Measurements from ENCODE around the gene DYSF.

The DYSF gene

GRCh38 chr2:71530641-71531332 lies 77.4 kb downstream of the DYSF start:
- TF ChIP-seq GATA2 (IDR thresholded peaks at IDR 0.05; ENCODE audit: low read depth, low read length) (no peak), GATA3 (IDR thresholded peaks at IDR 0.05; ENCODE audit: low read depth, low read length) (no peak)

DNA sequence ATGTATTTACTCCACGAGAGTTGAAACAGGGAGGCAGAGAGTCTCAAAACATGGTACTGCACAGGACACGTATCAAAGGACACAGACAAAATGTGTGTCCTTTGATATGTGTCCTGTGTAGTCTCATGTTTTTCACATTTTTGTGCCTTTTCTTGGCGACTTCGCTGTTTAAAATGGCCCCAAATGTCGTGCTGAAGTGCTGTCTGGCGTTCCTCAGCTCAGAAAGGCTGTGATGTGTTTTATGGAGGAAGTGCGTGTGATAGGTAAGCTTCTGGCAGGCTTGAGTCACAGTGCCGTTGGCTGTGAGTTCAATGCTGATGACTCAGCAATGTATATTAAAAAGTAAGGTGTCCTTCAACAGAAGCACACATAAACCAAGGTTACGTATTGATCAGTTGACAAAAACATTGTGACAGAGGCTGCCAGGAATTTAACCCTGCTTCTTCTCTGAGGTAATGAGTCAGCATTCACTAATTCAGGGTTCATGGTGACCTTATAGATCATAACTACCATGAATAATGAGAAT lies 78.2 kb downstream of the DYSF start:
- TF ChIP-seq GATA3 (IDR thresholded peaks at IDR 0.05; ENCODE audit: low read depth, low read length) (no peak), GATA2 (IDR thresholded peaks at IDR 0.05; ENCODE audit: low read depth, low read length) (no peak)

- TF ChIP-seq GATA2 (IDR thresholded peaks at IDR 0.05; ENCODE audit: low read depth, low read length) (no peak), GATA3 (IDR thresholded peaks at IDR 0.05; ENCODE audit: low read depth, low read length) (no peak)
Measured at GRCh38 chr2:71532327-71532726, 79.0 kb downstream of the DYSF start.

- TF ChIP-seq GATA3 (IDR thresholded peaks at IDR 0.05; ENCODE audit: low read depth, low read length), result no peak
- TF ChIP-seq GATA2 (IDR thresholded peaks at IDR 0.05; ENCODE audit: low read depth, low read length), result no peak
Measured at GRCh38 chr2:71534201-71534600, 80.8 kb downstream of the DYSF start.

DNA sequence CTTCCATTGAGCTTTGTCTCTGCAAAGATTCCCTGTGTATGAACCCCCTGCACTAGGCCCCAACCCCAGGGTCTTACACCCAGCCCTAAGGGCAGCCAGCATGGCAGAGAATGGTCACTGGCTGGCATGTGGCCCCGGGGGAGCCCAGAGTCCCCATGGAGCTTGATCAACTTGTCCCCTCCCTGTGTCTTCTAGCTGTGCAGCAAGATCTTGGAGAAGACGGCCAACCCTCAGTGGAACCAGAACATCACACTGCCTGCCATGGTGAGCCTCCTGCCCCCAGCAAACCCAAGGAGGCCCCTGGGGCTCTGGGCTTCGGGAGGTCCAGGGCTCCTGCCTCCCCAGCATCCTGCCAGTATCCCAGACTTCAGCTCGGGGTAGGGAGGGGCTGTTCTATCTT lies 81.5 kb downstream of the DYSF start:
- no peak for TF ChIP-seq GATA2 (IDR thresholded peaks at IDR 0.05; ENCODE audit: low read depth, low read length)

- TF ChIP-seq GATA2 (IDR thresholded peaks at IDR 0.05; ENCODE audit: low read depth, low read length), result no peak
- TF ChIP-seq GATA3 (IDR thresholded peaks at IDR 0.05; ENCODE audit: low read depth, low read length), result no peak
Measured at GRCh38 chr2:71535526-71535925, 82.2 kb downstream of the DYSF start.

DNA sequence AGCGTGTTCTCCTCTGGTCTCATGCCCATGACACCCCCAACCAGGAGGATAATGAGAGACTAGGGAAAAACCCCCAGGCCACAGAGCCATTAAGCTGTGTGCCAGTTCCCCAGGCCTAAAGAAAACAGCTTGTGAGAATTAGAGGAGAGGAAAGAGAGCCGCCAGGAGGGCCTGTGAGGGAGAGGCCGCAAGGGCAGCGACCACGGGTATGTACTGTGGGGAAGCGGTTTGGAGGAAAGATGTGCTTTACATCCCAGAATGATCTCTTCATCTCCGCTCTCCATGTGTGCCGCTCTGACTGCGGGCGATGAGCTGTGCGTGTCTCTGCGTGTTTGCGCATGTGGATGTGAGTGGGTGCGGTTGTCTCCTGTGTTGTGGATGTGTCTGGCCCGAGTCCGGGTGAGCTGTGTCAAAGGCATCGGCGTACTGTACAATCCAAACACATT lies 82.9 kb downstream of the DYSF start:
- TF ChIP-seq GATA2 (IDR thresholded peaks at IDR 0.05; ENCODE audit: low read depth, low read length), result no peak
- TF ChIP-seq GATA3 (IDR thresholded peaks at IDR 0.05; ENCODE audit: low read depth, low read length), result no peak

DNA sequence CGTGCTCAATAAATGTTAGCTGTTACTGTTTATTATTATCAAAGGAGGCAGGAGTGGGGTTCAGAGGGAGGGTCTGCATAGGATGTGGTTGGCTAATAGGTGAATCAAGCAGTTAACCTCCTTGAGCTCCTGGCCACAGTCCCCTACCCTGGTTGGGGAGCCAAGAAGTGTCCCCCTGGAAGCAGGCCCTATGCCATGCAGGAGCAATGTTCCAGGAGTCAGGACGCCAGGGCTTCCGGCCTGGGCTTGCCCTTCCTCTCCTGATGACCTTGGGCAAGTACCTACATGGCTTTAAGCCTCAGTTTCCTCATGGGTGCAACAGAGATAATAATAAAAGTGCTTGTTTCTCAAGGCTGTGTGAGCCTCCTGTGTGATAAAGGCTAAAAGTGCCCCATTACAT lies 84.9 kb downstream of the DYSF start:
- TF ChIP-seq GATA3 (IDR thresholded peaks at IDR 0.05; ENCODE audit: low read depth, low read length), result no peak
- TF ChIP-seq GATA2 (IDR thresholded peaks at IDR 0.05; ENCODE audit: low read depth, low read length), result no peak

- TF ChIP-seq GATA3 (IDR thresholded peaks at IDR 0.05; ENCODE audit: low read depth, low read length) (no peak), GATA2 (IDR thresholded peaks at IDR 0.05; ENCODE audit: low read depth, low read length) (no peak)
Measured at GRCh38 chr2:71538656-71539265, 85.4 kb downstream of the DYSF start.

DNA sequence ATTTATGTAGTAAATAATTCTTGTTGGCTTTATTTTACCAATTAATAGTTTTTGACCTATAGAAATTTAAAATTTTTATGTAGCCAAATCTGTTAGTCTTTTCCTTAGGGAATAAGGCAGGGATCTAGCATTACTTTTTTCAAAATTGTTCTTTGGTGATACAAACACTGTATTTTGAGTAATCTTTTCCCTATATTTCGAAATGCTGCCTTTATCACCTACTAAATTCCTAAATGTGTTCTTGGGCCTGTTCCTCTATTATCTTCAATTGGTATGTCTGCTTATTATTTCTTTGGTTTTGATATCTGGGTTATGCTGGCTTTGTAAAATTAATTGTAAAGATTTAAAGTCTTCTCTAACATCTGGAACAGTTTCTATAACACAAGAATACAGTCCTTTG lies 87.5 kb downstream of the DYSF start:
- no peak for TF ChIP-seq GATA2 (IDR thresholded peaks at IDR 0.05; ENCODE audit: low read depth, low read length)
- no peak for TF ChIP-seq GATA3 (IDR thresholded peaks at IDR 0.05; ENCODE audit: low read depth, low read length)

- no peak for TF ChIP-seq GATA3 (IDR thresholded peaks at IDR 0.05; ENCODE audit: low read depth, low read length)
- no peak for TF ChIP-seq GATA2 (IDR thresholded peaks at IDR 0.05; ENCODE audit: low read depth, low read length)
Measured at GRCh38 chr2:71544919-71545571, 91.7 kb downstream of the DYSF start.

- TF ChIP-seq GATA3 (IDR thresholded peaks at IDR 0.05; ENCODE audit: low read depth, low read length) (no peak), GATA2 (IDR thresholded peaks at IDR 0.05; ENCODE audit: low read depth, low read length) (no peak)
Measured at GRCh38 chr2:71545572-71546274, 92.4 kb downstream of the DYSF start.

- TF ChIP-seq GATA2 (IDR thresholded peaks at IDR 0.05; ENCODE audit: low read depth, low read length) (no peak), GATA3 (IDR thresholded peaks at IDR 0.05; ENCODE audit: low read depth, low read length) (no peak)
Measured at GRCh38 chr2:71546275-71546638, 92.9 kb downstream of the DYSF start.

- TF ChIP-seq GATA2 (IDR thresholded peaks at IDR 0.05; ENCODE audit: low read depth, low read length) (no peak), GATA3 (IDR thresholded peaks at IDR 0.05; ENCODE audit: low read depth, low read length) (no peak)
Measured at GRCh38 chr2:71546777-71547281, 93.5 kb downstream of the DYSF start.

Measured in SH-SY5Y (cell line).